GM18511 (cell line): Measurements from ENCODE around the gene WWOX.
"Not testable (repeated sequence)": the region's sequence is repeated elsewhere in the genome, so short reads cannot be mapped to it uniquely, and the experiment has no call there.

ENCODE experiments used
- ATAC-seq: cut with Tn5 transposase; IDR thresholded peaks from one replicate; pipeline ENCODE4 v1.9.1; 2021; ENCODE audit warnings: mild to moderate bottlenecking, moderate library complexity; ENCODE audit not compliant: unreplicated experiment

The WWOX gene

GRCh38 chr16:78513838-78514237, 414.4 kb downstream of the WWOX start:
- ATAC-seq = no peak

- ATAC-seq = not testable (repeated sequence)
Observed at GRCh38 chr16:78514888-78515287, 415.4 kb downstream of the WWOX start.

GRCh38 chr16:78515421-78515820, 416.0 kb downstream of the WWOX start:
- ATAC-seq = no peak

DNA sequence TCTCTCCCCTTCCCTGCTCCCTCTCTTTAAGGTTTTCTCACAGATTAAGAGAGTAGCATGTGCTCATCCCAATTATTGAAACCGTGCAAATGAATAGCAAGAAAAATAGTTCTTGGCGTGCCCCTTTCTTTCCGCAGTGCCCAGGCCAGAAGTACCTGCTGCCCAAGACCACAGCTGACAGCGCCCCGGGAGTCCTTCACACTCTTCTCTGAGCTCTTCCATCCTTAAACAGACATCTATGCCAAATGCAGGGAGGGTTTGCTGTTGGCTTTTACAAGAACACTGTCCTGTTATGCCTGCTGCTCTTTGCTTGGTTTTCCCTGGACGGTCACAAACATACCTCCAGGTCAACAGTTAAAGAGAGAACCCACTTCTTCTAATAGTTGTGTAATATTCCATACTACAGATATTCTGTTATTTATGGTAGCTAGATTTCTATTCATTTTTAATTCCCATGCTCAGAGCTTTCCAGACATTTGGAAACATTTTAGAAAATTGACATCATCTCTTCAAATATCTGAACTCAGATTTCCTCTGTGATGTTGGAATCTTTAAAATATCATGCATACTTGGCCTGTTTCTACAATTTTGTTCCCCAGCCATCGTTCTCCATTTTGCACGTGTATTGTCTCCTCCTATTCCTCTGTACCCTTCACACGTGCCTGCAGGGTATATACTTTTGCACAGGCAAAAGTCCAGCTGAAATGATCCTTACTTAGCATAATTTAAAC, 416.7 kb downstream of the WWOX start:
- no peak for ATAC-seq

- no peak for ATAC-seq
Observed at GRCh38 chr16:78519896-78520295, 420.4 kb downstream of the WWOX start.

GRCh38 chr16:78520470-78520869, 421.0 kb downstream of the WWOX start:
- ATAC-seq = no peak

- ATAC-seq = peak; percentile 90
Observed at GRCh38 chr16:78522327-78522726, 422.9 kb downstream of the WWOX start.

DNA sequence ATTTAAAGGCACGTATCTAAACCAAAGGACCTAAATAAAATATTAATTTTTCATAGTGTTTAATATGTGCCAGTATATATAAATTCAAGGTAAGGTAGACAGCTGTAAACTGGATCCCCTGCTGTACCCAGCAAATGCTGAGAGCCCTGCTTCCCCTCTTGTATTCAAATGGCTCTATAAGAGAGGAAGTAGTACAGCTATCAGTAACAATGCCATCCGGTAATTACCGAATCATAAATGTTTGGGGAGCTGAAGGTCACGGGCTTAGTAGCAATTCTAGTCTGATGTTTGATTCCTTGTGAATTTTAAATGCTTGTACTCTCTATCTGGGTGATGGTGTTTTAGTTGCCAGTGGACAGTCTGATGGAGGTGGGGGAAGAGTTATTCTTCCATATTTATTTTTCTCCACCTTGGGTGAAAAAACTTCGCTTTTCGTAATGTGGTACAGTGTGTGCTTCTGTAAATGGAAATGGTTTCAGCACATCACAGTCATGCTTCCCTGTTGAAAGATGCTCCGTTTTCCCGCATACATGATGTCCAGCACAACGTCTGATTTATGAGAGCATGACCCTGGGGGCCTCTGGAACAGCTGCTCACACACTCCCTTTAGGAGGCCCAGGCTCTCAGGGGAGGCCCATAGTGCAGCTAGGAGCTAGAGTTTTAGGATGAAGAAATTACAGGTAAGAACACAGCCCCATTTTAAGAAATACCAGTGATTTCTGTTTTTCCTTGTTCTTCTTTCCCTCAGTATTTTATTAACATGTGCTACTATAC, 423.9 kb downstream of the WWOX start:
- ATAC-seq = no peak

DNA sequence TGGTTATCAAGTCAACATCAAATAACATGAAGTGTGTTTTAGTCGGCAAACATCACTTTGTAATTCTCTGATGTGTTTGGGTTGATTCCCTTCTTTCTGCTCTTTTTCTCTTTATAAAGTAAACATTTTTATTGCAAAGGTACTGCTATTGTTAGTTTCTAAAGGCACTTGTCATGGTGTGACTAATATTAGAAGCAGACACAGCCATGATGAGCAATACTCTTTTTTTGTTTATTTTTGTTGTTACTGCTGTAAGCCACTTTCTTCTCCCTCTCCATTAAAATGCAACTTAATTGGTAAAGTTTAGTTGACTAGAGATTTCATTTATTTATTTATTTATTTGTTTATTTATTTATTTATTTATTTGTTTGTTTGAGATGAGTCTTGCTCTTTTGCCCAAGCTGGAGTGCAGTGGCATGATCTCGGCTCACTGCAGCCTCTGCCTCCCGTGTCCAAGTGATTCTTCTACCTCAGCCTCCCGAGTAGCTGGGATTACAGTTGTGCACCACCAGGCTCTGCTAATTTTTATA, 424.7 kb downstream of the WWOX start:
- no peak for ATAC-seq

GRCh38 chr16:78528265-78528664, 428.8 kb downstream of the WWOX start:
- ATAC-seq = no peak

- no peak for ATAC-seq
Observed at GRCh38 chr16:78529881-78530280, 430.4 kb downstream of the WWOX start.

DNA sequence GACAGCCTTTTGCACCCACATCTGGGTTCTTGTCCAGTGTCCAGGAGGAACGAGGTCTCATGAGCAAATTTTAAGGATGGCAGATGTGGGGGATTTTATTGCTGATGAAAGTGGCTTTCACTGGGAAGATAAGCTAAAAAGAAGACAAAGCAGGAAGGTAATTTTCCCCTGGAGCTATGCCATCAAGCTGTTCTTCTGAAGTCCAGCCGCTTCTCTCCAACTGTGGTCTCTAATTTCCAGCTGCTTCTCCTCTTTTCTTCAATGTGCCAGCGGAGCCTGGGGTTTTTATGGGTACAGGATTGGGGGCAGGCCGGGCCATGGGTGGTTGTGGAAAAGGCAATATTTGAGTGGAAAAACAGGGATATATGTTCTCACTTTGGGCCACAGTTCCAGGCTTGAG, 430.8 kb downstream of the WWOX start:
- no peak for ATAC-seq

GRCh38 chr16:78535098-78535497, 435.6 kb downstream of the WWOX start:
- ATAC-seq = no peak

- ATAC-seq = no peak
Observed at GRCh38 chr16:78537511-78537910, 438.1 kb downstream of the WWOX start.

DNA sequence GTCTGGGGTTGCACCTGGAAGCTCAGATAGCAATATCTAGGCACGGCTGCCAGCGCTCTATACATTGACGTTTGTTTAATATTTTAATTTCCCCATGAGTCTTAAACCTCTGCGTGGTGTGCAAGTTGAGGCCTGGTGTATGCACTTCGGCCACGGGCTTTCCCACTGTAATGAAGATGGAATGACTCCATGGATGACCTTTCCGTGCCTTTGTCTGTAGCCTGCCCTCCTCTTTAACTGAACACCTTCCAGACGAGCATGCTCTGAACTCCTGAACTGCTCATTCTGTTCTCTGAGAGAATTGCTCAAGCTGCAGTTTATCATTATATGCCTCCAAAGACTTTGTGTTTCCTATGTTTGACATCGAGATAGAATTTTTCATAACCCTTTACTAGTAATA, 438.8 kb downstream of the WWOX start:
- ATAC-seq = no peak

DNA sequence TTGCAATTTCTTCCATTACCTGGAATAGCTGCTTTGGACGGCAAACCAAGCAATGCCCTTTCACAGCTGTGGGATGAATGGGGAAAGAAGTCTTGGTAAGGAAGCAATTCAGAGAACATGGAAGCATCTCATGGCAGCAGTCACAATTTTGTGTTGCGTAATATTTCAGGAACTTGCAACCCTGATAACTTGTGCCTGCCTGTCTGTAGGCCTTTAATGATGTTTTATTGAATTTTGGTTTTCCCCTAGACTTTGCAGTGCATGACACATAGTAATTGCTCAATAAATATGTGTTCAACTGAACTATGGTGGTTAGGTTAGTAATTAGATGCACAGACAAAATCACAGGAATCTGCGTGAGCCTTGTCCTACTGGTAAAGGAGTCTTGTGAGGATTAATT, 439.5 kb downstream of the WWOX start:
- ATAC-seq = no peak

DNA sequence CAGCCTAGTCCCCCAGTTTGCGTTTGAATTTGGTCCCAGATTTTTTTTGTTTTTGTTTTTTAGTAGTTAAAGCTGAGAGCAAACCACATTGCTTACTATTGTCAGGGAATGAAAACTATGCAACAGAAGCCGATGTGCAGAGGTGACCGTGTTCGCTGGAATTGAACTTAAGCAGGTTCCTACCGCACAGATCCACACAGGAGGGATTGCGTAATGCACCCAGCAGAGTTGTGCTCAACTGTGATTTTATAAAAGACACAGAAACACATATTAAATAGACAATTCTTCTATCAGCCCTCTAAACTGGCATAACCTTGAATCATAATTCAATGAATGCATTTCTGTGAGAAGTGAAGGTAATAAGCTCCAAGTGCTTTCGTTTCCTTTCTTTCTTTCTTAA, 443.0 kb downstream of the WWOX start:
- no peak for ATAC-seq

DNA sequence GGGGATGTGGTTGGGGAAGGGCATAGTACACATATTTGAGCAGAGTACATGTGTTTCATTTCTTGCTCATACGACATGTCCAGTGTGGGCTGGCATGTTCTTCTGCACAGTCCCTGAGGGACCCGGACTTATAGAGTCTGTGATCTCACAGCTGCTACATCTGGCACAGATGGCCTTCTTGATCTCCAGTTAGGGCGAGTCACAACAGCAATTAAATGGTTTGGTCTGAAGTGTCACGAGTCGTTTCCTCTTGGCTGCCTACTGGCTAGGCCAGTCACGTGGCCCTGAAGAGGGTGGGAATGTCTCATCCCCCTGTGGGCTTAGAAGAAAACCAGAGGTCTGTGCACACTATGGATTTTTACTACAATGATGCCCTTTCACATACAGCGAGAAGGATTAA, 443.6 kb downstream of the WWOX start:
- ATAC-seq = no peak

GRCh38 chr16:78549366-78549765, 449.9 kb downstream of the WWOX start:
- ATAC-seq = no peak

- no peak for ATAC-seq
Observed at GRCh38 chr16:78551487-78552085, 452.1 kb downstream of the WWOX start.

GRCh38 chr16:78552106-78552675, 452.7 kb downstream of the WWOX start:
- no peak for ATAC-seq
